SK-N-MC (cell line): ENCODE results near the gene VSNL1.

Source experiments
- DNase-seq: peaks from one replicate; pipeline ENCODE4 v3.0.0-alpha.2; 2011; ENCODE audit warnings: low read depth, low spot score
- H3K27ac ChIP-seq: fragments of 200-600 bp; sonication (generic); 2 replicates; pipeline ENCODE4 v1.5.1; 2016; ENCODE audit warnings: mixed run types
- H3K36me3 ChIP-seq: fragments of 200-600 bp; sonication (generic); 2 replicates; pipeline ENCODE4 v1.6.1; 2017; ENCODE audit warnings: antibody characterized with exemption, low read length, mixed read lengths; ENCODE audit not compliant: insufficient read depth
- H3K4me3 ChIP-seq: fragments of 200-600 bp; sonication (generic); 2 replicates; pipeline ENCODE4 v1.5.1; 2016
- H3K9ac ChIP-seq: fragments of 200-600 bp; sonication (generic); 2 replicates; pipeline ENCODE4 v1.8.0; 2017; ENCODE audit warnings: mixed run types, mixed read lengths; ENCODE audit not compliant: insufficient read length
- H3K9me3 ChIP-seq: fragments of 200-600 bp; sonication (generic); 2 replicates; pipeline ENCODE4 v1.6.1; 2017; ENCODE audit warnings: low read depth, mild to moderate bottlenecking, antibody characterized with exemption, low read length, moderate library complexity, mixed read lengths
- EZH2 ChIP-seq: fragments of 200-600 bp; sonication (generic); IDR thresholded peaks from one replicate; pipeline ENCODE4 v1.6.1; 2017; ENCODE audit warnings: antibody characterized with exemption
- FOXP2 ChIP-seq: optimal IDR thresholded peaks from 2 replicates; pipeline ENCODE3; 2011; ENCODE audit warnings: mild to moderate bottlenecking, moderate library complexity; ENCODE audit not compliant: insufficient read depth; ENCODE audit errors: extremely low read length, control extremely low read depth
- POLR2AphosphoS5 ChIP-seq: IDR thresholded peaks from 2 replicates; pipeline ENCODE4 v1.6.1; 2012; ENCODE audit warnings: mild to moderate bottlenecking, low read depth, low read length, borderline replicate concordance

Gene VSNL1

GRCh38 chr2:17583646-17584045, 43.1 kb downstream of the VSNL1 start:
- no peaks in the 10 kb centered on the region for H3K36me3 ChIP-seq
- H3K27ac ChIP-seq, result no peak overlapping the region
- no peak for TF ChIP-seq FOXP2
- TF ChIP-seq EZH2, result no peak
- TF ChIP-seq POLR2AphosphoS5, result no peak
- H3K9me3 ChIP-seq, result no peaks in the 10 kb centered on the region
- no peak overlapping the region for H3K9ac ChIP-seq
- H3K4me3 ChIP-seq, result no peak overlapping the region
- DNase-seq, result no peak

GRCh38 chr2:17584689-17585088, 44.2 kb downstream of the VSNL1 start:
- no peak for DNase-seq
- no peak for TF ChIP-seq EZH2
- no peak for TF ChIP-seq POLR2AphosphoS5
- no peak for TF ChIP-seq FOXP2

DNA sequence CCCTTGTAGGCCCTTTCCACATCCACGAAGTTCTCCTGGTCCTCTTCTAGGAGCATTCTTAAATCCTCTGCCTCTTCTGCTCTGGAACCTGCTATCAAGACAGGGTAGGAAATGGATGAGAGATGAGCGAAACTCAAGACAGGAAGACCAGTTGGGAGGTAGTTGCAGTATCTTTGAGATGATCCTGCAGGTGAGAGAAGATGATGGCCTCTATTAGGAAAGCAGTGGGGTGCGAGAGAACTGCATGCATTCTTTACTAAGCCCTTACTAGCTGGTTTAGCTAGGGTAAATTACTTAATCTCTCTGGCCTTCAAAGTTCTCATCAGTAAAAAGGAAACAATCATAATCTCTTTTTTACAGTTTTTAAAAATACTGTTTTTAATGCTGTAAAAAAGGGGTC, 47.0 kb downstream of the VSNL1 start:
- no peak for DNase-seq
- Histone ChIP-seq H3K9ac (no peak overlapping the region), H3K36me3 (no peaks in the 10 kb centered on the region), H3K9me3 (no peaks in the 10 kb centered on the region), H3K4me3 (no peak overlapping the region), H3K27ac (no peak overlapping the region)
- no peak for TF ChIP-seq EZH2
- no peak for TF ChIP-seq FOXP2
- no peak for TF ChIP-seq POLR2AphosphoS5

More at GRCh38 chr2:17584689-17585088, 44.2 kb downstream of the VSNL1 start:
- H3K4me3 ChIP-seq, result no peak overlapping the region
- no peak overlapping the region for H3K27ac ChIP-seq
- no peak overlapping the region for H3K9ac ChIP-seq
- H3K9me3 ChIP-seq, result no peaks in the 10 kb centered on the region
- no peaks in the 10 kb centered on the region for H3K36me3 ChIP-seq

DNA sequence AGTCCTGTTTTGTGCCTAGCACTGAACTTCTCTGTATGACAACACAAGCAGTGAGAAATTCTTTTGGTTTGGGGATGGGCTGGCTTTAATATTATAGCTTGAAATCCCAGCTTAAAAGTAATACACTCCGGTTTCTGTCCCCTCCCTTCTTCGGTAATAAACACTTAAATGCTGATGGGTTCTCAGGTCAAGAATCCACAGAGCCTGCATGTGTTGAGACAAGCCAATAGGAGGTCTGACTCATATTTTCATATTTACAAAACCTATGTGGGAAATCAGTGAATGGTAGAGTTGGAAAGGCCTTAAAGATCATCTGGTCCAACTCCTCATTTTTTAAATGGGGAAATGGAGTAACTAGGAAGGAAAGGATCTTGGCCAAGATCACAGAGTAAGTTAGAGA, 47.5 kb downstream of the VSNL1 start:
- no peak overlapping the region for H3K27ac ChIP-seq
- no peaks in the 10 kb centered on the region for H3K36me3 ChIP-seq
- H3K4me3 ChIP-seq, result no peak overlapping the region
- no peak for DNase-seq
- no peaks in the 10 kb centered on the region for H3K9me3 ChIP-seq
- no peak for TF ChIP-seq POLR2AphosphoS5
- TF ChIP-seq FOXP2, result no peak
- TF ChIP-seq EZH2, result no peak
- no peak overlapping the region for H3K9ac ChIP-seq

DNA sequence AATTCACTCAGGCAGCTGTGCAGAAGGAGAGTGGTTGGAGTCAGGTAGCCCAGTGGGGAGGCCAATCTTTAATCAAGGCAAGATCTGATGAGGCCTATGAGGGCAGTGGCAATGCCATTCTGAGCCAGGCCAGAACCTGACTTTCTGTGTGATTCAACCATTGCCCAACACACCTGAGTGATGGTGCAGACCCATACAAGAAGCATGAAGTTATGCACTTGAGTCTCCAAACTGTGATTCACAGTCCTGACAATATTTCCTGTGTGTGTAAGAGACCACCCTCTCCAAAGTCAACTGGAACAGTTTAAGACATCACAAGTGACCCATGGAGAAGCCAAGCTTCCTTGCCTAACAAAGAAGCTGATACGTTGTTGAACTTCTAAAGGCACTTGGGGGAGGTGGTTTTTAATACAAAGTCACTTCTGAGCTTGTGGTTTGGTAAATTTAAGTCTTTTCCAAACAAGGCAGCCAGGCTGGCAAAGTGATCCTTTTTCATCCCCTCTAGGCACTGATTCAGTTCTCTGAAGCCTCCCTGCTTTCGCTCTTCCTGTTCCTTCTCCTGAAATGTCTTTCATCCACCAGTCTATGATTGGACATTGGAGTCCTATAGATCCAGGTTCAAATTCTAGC, 49.0 kb downstream of the VSNL1 start:
- Histone ChIP-seq H3K36me3 (no peaks in the 10 kb centered on the region), H3K9me3 (no peaks in the 10 kb centered on the region), H3K27ac (no peak overlapping the region), H3K9ac (no peak overlapping the region), H3K4me3 (no peak overlapping the region)
- TF ChIP-seq FOXP2 (no peak), POLR2AphosphoS5 (no peak), EZH2 (no peak)
- no peak for DNase-seq

DNA sequence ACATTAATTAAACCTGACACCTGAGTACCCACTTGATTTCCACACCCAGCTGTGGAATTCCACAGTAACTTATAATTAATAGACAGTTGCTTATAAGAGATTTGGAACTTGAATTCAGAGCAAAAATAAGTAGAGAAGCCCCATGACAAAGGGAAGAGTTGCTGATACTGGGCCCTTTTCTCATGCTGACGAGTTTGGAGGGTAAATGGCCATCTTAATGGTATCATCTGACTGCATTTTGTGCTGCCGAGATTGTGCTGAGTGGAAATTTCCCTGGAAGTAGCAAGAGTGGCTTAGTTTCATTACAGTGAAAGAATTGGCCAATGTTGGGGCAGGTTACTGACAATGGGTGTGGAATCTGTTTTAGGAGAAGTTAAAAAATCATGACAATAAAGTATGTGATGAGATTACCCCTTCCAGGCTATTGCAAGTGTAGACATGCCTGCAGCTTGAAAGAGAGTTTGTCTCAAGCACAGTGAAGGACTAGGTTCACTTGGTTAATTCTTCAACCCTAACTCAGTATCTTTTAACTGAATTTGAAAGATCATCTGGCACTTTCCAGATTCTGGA, 49.9 kb downstream of the VSNL1 start:
- Histone ChIP-seq H3K27ac (no peak overlapping the region), H3K9ac (no peak overlapping the region), H3K9me3 (no peaks in the 10 kb centered on the region), H3K36me3 (no peaks in the 10 kb centered on the region), H3K4me3 (no peak overlapping the region)
- TF ChIP-seq POLR2AphosphoS5 (no peak), FOXP2 (no peak), EZH2 (no peak)
- no peak for DNase-seq

GRCh38 chr2:17591846-17592245, 51.4 kb downstream of the VSNL1 start:
- Histone ChIP-seq H3K27ac (no peak overlapping the region), H3K4me3 (no peak overlapping the region), H3K9ac (no peak overlapping the region), H3K9me3 (no peaks in the 10 kb centered on the region), H3K36me3 (no peaks in the 10 kb centered on the region)
- TF ChIP-seq EZH2 (no peak), POLR2AphosphoS5 (no peak), FOXP2 (no peak)
- no peak for DNase-seq

- no peaks in the 10 kb centered on the region for H3K9me3 ChIP-seq
- H3K9ac ChIP-seq, result no peak overlapping the region
- H3K27ac ChIP-seq, result no peak overlapping the region
- no peak for DNase-seq
- H3K36me3 ChIP-seq, result no peaks in the 10 kb centered on the region
- no peak overlapping the region for H3K4me3 ChIP-seq
- TF ChIP-seq FOXP2, result no peak
- TF ChIP-seq POLR2AphosphoS5, result no peak
- no peak for TF ChIP-seq EZH2
Observed at GRCh38 chr2:17592731-17593409, 52.4 kb downstream of the VSNL1 start.
